LoVo (cell line): ENCODE measurements around the gene TPRN.

Source experiments
- DNase-seq: peaks from one replicate; pipeline ENCODE4 v3.0.0-alpha.2; 2016; ENCODE audit warnings: low spot score

TPRN gene

GRCh38 chr9:137141976-137142936, 58.3 kb downstream of the TPRN start:
- no peak for DNase-seq
